Activated CD4-positive, alpha-beta T cell treated with anti-CD3 and anti-CD28 coated beads, Interleukin-2, amount 10 ng/mL, durations not matched to agents 7 days and 5 days (primary cell): Measurements from ENCODE around the gene USO1. TPM values are rescaled to one million over a fixed set of nuclear protein-coding genes. Genes with fewer than 3 reads are reported as not detected.

Experiments used
- CTCF ChIA-PET: fragments of 350-600 bp; sonication (Branson Sonifier 250); formaldehyde crosslinking; loops from one replicate; lab custom pipeline; 2021; ENCODE audit warnings: antibody characterized with exemption; lab: Charles Lee
- POLR2A ChIA-PET: fragments of 350-600 bp; sonication (Branson Sonifier 250); formaldehyde crosslinking; loops from one replicate; lab custom pipeline; 2021; ENCODE audit warnings: antibody characterized with exemption; lab: Charles Lee
- DNase-seq: peaks from one replicate; pipeline ENCODE4 v3.0.0-alpha.2; 2020
- H3K27ac Mint-ChIP-seq: one replicate; pipeline ENCODE4 v1.8.0; 2021; ENCODE audit warnings: mild to moderate bottlenecking, moderate library complexity, mixed read lengths
- H3K27me3 Mint-ChIP-seq: one replicate; pipeline ENCODE4 v1.8.0; 2021; ENCODE audit warnings: mixed read lengths
- H3K36me3 Mint-ChIP-seq: one replicate; pipeline ENCODE4 v1.8.0; 2021; ENCODE audit warnings: low read depth, mixed read lengths
- H3K4me1 Mint-ChIP-seq: one replicate; pipeline ENCODE4 v1.8.0; 2021; ENCODE audit warnings: mixed read lengths
- H3K4me3 Mint-ChIP-seq: one replicate; pipeline ENCODE4 v1.8.0; 2021; ENCODE audit warnings: mild to moderate bottlenecking, moderate library complexity, mixed read lengths
- H3K9me3 Mint-ChIP-seq: one replicate; pipeline ENCODE4 v1.8.0; 2021; ENCODE audit warnings: mixed read lengths
- total RNA-seq, 2 experiments: library from RNA; stranded (reverse); gene quantifications; one replicate each; pipeline ENCODE4 v1.2.3, GENCODE V29; 2021

USO1 gene
- total RNA-seq, 2 experiments from 2014 or later: 38.9 to 43.5 TPM

GRCh38 chr4:75735525-75735924 is 11.1 kb downstream of the USO1 start:
- ChIA-PET CTCF (interaction anchor here (1.5 kb wide), 1 partner anchor 11 kb away, joined by 6 read pairs; the partner anchor contains the start of gene USO1), POLR2A (no interaction called here)
- DNase-seq: no peak
- H3K4me3 Mint-ChIP-seq: no peak overlapping the region
- H3K27ac Mint-ChIP-seq: no peak overlapping the region
- H3K4me1 Mint-ChIP-seq: peaks cover 9% of the 10 kb centered on the region
- peaks cover 8% of the 10 kb centered on the region for H3K9me3 Mint-ChIP-seq
- H3K36me3 Mint-ChIP-seq: peaks cover 24% of the 10 kb centered on the region
- H3K27me3 Mint-ChIP-seq: no peaks in the 10 kb centered on the region

GRCh38 chr4:75736862-75737261 is 12.5 kb downstream of the USO1 start:
- H3K27me3 Mint-ChIP-seq: no peaks in the 10 kb centered on the region
- peaks cover 9% of the 10 kb centered on the region for H3K4me1 Mint-ChIP-seq
- H3K36me3 Mint-ChIP-seq: peaks cover 23% of the 10 kb centered on the region
- ChIA-PET CTCF (interaction anchor here (1.2 kb wide), 1 partner anchor 12 kb away, joined by 3 read pairs; the partner anchor contains the start of gene USO1), POLR2A (no interaction called here)
- H3K9me3 Mint-ChIP-seq: peaks cover 8% of the 10 kb centered on the region
- H3K4me3 Mint-ChIP-seq: no peak overlapping the region
- no peak for DNase-seq
- no peak overlapping the region for H3K27ac Mint-ChIP-seq

GRCh38 chr4:75737398-75737797 is 13.0 kb downstream of the USO1 start:
- no peak for DNase-seq
- H3K9me3 Mint-ChIP-seq: peaks cover 8% of the 10 kb centered on the region
- peaks cover 9% of the 10 kb centered on the region for H3K4me1 Mint-ChIP-seq
- peaks cover 21% of the 10 kb centered on the region for H3K36me3 Mint-ChIP-seq
- ChIA-PET CTCF (interaction anchor here (0.5 to 1.2 kb wide), 2 partner anchors 13 to 395 kb away, joined by 3 to 4 read pairs; partner anchors contain the start of gene USO1), POLR2A (no interaction called here)
- no peaks in the 10 kb centered on the region for H3K27me3 Mint-ChIP-seq
- no peak overlapping the region for H3K4me3 Mint-ChIP-seq
- H3K27ac Mint-ChIP-seq: no peak overlapping the region

GRCh38 chr4:75741027-75741426 is 16.6 kb downstream of the USO1 start:
- Mint-ChIP-seq H3K9me3 (no peaks in the 10 kb centered on the region), H3K4me3 (no peak overlapping the region), H3K27me3 (no peaks in the 10 kb centered on the region), H3K36me3 (peaks cover 8% of the 10 kb centered on the region), H3K27ac (no peak overlapping the region), H3K4me1 (peaks cover 1% of the 10 kb centered on the region)
- ChIA-PET CTCF (interaction anchor here (0.7 to 2.1 kb wide), 3 partner anchors 7 to 543 kb away, joined by 3 to 8 read pairs (median 3); no protein-coding TSS in a partner anchor), POLR2A (no interaction called here)
- no peak for DNase-seq

- no peak overlapping the region for H3K4me3 Mint-ChIP-seq
- H3K9me3 Mint-ChIP-seq: no peaks in the 10 kb centered on the region
- CTCF ChIA-PET: interaction anchor here (2.1 kb wide), 1 partner anchor 8 kb away, joined by 8 read pairs; no protein-coding TSS in a partner anchor
Observed at GRCh38 chr4:75742451-75742850, 18.1 kb downstream of the USO1 start.

GRCh38 chr4:75745161-75745560 is 20.8 kb downstream of the USO1 start:
- POLR2A ChIA-PET: no interaction called here

More at GRCh38 chr4:75742451-75742850, 18.1 kb downstream of the USO1 start:
- POLR2A ChIA-PET: no interaction called here
- Mint-ChIP-seq H3K27ac (no peak overlapping the region), H3K4me1 (peaks cover 1% of the 10 kb centered on the region), H3K36me3 (peaks cover 8% of the 10 kb centered on the region), H3K27me3 (no peaks in the 10 kb centered on the region)
- DNase-seq: no peak

GRCh38 chr4:75745721-75746199 is 21.4 kb downstream of the USO1 start:
- DNase-seq: no peak
- peaks cover 1% of the 10 kb centered on the region for H3K4me1 Mint-ChIP-seq
- POLR2A ChIA-PET: interaction anchor here (0.7 kb wide), 1 partner anchor 66 kb away, joined by 3 read pairs; no protein-coding TSS in a partner anchor
- CTCF ChIA-PET: interaction anchor here (1.1 to 2.1 kb wide), 3 partner anchors 19 to 92 kb away, joined by 5 to 12 read pairs (median 5); partner anchors contain the start of gene USO1
- no peak overlapping the region for H3K27ac Mint-ChIP-seq
- no peaks in the 10 kb centered on the region for H3K9me3 Mint-ChIP-seq
- H3K36me3 Mint-ChIP-seq: peaks cover 8% of the 10 kb centered on the region
- H3K4me3 Mint-ChIP-seq: no peak overlapping the region
- no peaks in the 10 kb centered on the region for H3K27me3 Mint-ChIP-seq

More at GRCh38 chr4:75745161-75745560, 20.8 kb downstream of the USO1 start:
- CTCF ChIA-PET: interaction anchor here (0.6 to 2.1 kb wide), 5 partner anchors 13 to 187 kb away, joined by 3 to 12 read pairs (median 5); partner anchors contain the start of gene USO1
- peaks cover 8% of the 10 kb centered on the region for H3K36me3 Mint-ChIP-seq
- no peak overlapping the region for H3K27ac Mint-ChIP-seq
- DNase-seq: no peak
- no peak overlapping the region for H3K4me3 Mint-ChIP-seq
- peaks cover 1% of the 10 kb centered on the region for H3K4me1 Mint-ChIP-seq
- no peaks in the 10 kb centered on the region for H3K27me3 Mint-ChIP-seq
- no peaks in the 10 kb centered on the region for H3K9me3 Mint-ChIP-seq

- POLR2A ChIA-PET: no interaction called here
- peaks cover 3% of the 10 kb centered on the region for H3K9me3 Mint-ChIP-seq
- CTCF ChIA-PET: interaction anchor here (1.2 kb wide), 1 partner anchor 13 kb away, joined by 5 read pairs; no protein-coding TSS in a partner anchor
Observed at GRCh38 chr4:75752637-75753036, 28.3 kb downstream of the USO1 start.

GRCh38 chr4:75769036-75769435 is 44.7 kb downstream of the USO1 start:
- Mint-ChIP-seq H3K36me3 (peaks cover 28% of the 10 kb centered on the region), H3K27ac (no peak overlapping the region), H3K4me1 (peaks cover 2% of the 10 kb centered on the region), H3K27me3 (no peaks in the 10 kb centered on the region), H3K4me3 (no peak overlapping the region), H3K9me3 (no peaks in the 10 kb centered on the region)
- DNase-seq: no peak
- CTCF ChIA-PET: interaction anchor here (1.2 to 1.5 kb wide), 2 partner anchors 45 to 91 kb away, joined by 3 to 6 read pairs; partner anchors contain the start of gene USO1
- POLR2A ChIA-PET: no interaction called here

More at GRCh38 chr4:75752637-75753036, 28.3 kb downstream of the USO1 start:
- Mint-ChIP-seq H3K27me3 (no peaks in the 10 kb centered on the region), H3K27ac (no peak overlapping the region), H3K4me3 (no peak overlapping the region), H3K4me1 (peaks cover 2% of the 10 kb centered on the region), H3K36me3 (peaks cover 31% of the 10 kb centered on the region)
- no peak for DNase-seq

GRCh38 chr4:75771607-75772006 is 47.2 kb downstream of the USO1 start:
- CTCF ChIA-PET: interaction anchor here (1.3 kb wide), 1 partner anchor 10 kb away, joined by 5 read pairs; no protein-coding TSS in a partner anchor
- POLR2A ChIA-PET: no interaction called here
- Mint-ChIP-seq H3K9me3 (peaks cover 10% of the 10 kb centered on the region), H3K27me3 (no peaks in the 10 kb centered on the region), H3K36me3 (peaks cover 48% of the 10 kb centered on the region), H3K27ac (no peak overlapping the region), H3K4me3 (no peak overlapping the region), H3K4me1 (peaks cover 2% of the 10 kb centered on the region)
- DNase-seq: no peak

- Mint-ChIP-seq H3K27ac (no peak overlapping the region), H3K4me3 (no peak overlapping the region), H3K4me1 (no peaks in the 10 kb centered on the region), H3K36me3 (peaks cover 63% of the 10 kb centered on the region), H3K27me3 (no peaks in the 10 kb centered on the region), H3K9me3 (peaks cover 15% of the 10 kb centered on the region)
- POLR2A ChIA-PET: no interaction called here
- no peak for DNase-seq
- CTCF ChIA-PET: interaction anchor here (0.7 kb wide), 1 partner anchor 102 kb away, joined by 3 read pairs; no protein-coding TSS in a partner anchor
Observed at GRCh38 chr4:75777589-75777988, 53.2 kb downstream of the USO1 start.

- Mint-ChIP-seq H3K27me3 (no peaks in the 10 kb centered on the region), H3K36me3 (peaks cover 64% of the 10 kb centered on the region), H3K27ac (no peak overlapping the region), H3K9me3 (peaks cover 15% of the 10 kb centered on the region), H3K4me3 (no peak overlapping the region), H3K4me1 (no peaks in the 10 kb centered on the region)
- ChIA-PET POLR2A (no interaction called here), CTCF (no interaction called here)
- no peak for DNase-seq
Observed at GRCh38 chr4:75779105-75779757, 54.9 kb downstream of the USO1 start.

GRCh38 chr4:75781305-75781704 is 56.9 kb downstream of the USO1 start:
- CTCF ChIA-PET: interaction anchor here (0.8 to 1.3 kb wide), 2 partner anchors 9 to 57 kb away, joined by 4 to 5 read pairs; no protein-coding TSS in a partner anchor

More at GRCh38 chr4:75781305-75781704, 56.9 kb downstream of the USO1 start:
- H3K9me3 Mint-ChIP-seq: peaks cover 5% of the 10 kb centered on the region
- POLR2A ChIA-PET: no interaction called here
- DNase-seq: no peak
- no peaks in the 10 kb centered on the region for H3K27me3 Mint-ChIP-seq
- no peak overlapping the region for H3K27ac Mint-ChIP-seq
- H3K4me1 Mint-ChIP-seq: no peaks in the 10 kb centered on the region
- peaks cover 48% of the 10 kb centered on the region for H3K36me3 Mint-ChIP-seq
- no peak overlapping the region for H3K4me3 Mint-ChIP-seq
